ENCODE measurements around the gene TBC1D8.

TBC1D8 gene

GRCh38 chr2:100976645-100977391 is 174.4 kb downstream of the TBC1D8 start:
- no peak for DNase-seq (ENCODE audit: low read depth)

- no peak for DNase-seq (ENCODE audit: low read depth)
Measured at GRCh38 chr2:100976061-100976460, 175.1 kb downstream of the TBC1D8 start.

DNA sequence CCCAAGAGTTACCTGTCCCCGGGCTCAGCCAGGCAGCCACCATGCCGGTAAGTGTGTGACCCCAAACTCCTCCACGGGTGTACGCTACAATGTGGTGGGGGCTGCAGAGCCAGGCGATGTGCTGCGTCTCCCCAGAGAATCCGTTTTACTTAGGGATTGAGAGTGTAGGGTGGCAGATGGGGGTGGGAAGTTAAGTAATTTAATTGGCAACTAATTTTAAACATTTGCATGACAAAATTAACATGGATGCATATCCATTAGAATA is 175.7 kb downstream of the TBC1D8 start:
- DNase-seq (ENCODE audit: low read depth): no peak

DNA sequence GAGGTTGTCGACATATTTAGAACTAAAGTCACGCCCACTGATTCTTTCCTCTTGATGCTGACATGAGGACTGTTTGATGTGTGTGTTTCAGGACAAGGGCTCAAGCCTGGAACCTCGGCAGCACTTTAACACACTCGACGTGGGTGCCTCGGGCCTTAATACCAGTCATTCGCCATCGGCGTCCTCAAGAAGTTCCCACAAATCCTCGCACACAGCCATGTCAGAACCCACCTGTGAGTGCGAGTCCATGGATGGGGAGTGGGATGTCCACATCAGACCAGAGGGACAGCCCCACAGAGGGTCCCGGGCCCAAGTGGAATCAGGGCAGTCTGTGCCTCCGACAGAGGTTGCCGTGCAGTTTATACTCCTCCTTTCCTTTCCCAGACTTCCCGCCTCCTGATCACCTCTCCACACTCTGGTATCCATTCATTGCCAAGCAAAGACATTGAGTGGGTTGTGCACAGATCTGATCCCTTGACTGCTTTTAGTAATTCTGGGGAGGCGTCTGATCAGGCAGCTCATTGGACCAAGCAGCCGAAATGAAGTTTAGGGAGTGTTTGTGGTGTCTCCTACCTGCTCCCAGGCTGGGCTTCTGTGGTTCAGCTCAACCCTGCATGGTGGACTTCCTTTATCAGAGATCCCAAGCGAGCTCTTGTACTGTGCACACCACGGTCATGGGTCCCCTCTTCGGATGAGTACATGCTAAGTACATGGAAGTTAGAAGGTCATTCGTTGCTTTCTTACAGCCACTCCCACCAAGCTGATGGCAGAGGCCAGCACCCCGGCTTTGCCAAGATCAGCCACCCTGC is 176.3 kb downstream of the TBC1D8 start:
- no peak for DNase-seq (ENCODE audit: low read depth)

DNA sequence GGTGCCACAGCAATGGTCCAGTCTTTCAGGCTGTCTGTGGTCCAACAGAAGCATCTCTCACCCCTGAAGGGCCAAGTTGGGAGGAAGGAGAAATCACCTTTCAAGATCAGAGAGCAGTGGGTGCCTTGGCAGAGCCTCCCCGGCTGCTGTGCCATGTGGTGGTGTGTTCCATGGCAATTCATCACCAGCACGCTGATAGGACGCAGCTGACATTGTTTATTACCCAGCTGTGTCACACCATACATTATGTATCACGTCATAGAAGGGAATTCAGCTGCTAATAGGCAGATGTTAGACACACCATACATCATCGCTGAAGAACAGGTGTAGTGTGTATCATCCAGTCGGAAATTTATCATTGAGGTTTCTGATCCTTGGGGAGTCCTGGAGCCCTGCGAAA is 178.7 kb downstream of the TBC1D8 start:
- DNase-seq (ENCODE audit: low read depth): no peak

DNA sequence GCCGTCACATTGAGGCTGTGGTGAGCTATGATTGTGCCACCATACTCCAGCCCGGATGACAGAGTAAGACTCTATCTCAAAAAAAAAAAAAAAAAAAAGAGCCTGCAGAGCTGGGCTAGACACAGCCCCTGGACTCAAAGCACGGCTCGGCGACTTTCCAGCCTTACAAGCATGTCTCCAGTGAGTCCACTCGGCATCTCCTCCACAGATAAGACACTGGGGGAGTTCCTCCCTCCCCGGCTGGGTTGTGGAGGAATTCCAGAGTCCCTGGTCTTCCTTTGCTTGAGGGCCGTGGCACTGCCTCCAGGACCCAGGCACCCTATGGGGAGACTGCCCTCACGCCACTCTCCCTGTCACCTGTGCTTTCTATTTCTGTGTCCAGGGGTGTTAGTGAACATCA is 180.0 kb downstream of the TBC1D8 start:
- no peak for DNase-seq (ENCODE audit: low read depth)

DNA sequence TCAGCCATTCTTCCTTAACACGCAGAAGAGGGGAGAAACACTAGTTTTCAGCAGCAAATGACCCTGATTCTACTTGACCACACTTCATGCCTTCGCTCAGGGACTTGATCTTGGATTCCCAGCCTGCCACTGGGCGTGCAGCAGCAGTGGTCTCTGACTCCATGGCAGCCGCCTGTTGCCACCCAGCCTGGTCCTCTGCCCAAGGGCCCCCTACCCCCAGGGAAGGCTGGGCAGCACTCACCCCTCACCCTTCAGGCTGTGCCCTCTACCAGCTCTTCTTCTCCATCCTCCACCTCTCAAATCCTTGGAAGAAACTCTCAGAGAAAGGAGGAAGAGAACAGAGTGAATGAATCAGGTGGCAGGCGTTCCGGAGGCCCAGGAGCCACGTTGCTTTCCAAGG is 181.2 kb downstream of the TBC1D8 start:
- DNase-seq (ENCODE audit: low read depth): no peak

- no peak for DNase-seq (ENCODE audit: low read depth)
Measured at GRCh38 chr2:100968146-100969145, 182.7 kb downstream of the TBC1D8 start.

DNA sequence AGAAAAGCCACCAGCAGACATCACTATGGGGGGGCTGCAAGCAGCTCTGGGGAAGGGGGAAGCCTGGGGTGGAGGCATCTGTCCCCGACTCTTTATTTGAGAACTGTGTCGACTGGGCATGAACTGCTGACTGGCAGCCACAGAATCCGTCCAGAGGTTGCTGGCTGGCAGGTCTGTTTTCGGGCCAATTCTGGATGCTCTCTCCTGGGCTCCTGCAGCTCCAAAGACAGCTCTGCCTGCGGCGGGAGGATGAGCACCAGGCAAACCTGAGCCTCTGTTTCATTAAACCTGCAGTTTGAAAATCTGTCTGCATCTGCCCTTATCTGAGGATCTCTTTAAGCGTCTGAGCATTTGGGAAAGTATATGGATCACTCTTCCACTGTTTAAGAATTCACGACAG is 183.5 kb downstream of the TBC1D8 start:
- no peak for DNase-seq (ENCODE audit: low read depth)

DNA sequence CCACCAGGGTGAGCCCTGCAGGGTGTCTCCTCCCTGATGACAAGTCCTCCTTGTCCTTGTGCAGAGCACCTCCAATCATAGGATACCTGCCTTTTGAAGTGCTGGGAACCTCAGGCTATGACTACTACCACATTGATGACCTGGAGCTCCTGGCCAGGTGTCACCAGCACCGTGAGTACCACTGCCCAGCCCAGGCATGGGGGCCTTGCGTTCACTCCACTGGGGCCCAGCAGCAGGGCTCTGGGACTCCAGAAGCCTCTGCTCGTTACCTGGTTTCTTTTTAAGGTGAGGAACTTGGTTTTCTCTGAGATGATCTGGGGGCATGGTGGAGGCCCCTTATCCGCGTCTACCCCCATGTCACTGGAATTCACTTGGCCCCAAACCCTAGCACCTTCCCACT is 185.6 kb downstream of the TBC1D8 start:
- no peak for DNase-seq (ENCODE audit: low read depth)

DNA sequence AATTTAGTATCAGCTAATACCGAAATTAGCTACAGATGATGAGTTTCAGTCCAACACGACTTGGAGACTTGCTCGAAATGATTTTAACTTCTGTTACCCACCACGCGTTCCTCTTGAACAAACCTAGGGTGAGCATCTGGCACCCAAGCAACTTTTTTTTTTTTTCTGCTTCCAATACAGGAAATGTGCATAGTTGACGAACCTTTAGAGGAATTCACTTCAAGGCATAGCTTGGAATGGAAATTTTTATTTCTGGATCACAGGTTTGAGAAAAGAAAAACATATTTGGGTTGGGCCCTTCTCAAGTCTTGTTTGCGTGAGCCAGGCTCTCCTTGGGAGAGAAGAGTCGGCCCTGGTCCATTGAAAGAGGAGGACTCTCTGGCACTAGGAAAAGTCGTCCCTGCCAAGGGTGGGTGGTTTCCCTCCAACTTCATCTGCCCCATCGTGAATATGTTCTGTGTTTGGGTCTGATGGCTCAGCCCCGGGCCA is 186.5 kb downstream of the TBC1D8 start:
- no peak for DNase-seq (ENCODE audit: low read depth)

- DNase-seq (ENCODE audit: low read depth): no peak
Measured at GRCh38 chr2:100964222-100964621, 187.0 kb downstream of the TBC1D8 start.

- no peak for DNase-seq (ENCODE audit: low read depth)
Measured at GRCh38 chr2:100963026-100963375, 188.2 kb downstream of the TBC1D8 start.

- no peak for DNase-seq (ENCODE audit: low read depth)
Measured at GRCh38 chr2:100962366-100963025, 188.7 kb downstream of the TBC1D8 start.

- no peak for DNase-seq (ENCODE audit: low read depth)
Measured at GRCh38 chr2:100960688-100961087, 190.5 kb downstream of the TBC1D8 start.

DNA sequence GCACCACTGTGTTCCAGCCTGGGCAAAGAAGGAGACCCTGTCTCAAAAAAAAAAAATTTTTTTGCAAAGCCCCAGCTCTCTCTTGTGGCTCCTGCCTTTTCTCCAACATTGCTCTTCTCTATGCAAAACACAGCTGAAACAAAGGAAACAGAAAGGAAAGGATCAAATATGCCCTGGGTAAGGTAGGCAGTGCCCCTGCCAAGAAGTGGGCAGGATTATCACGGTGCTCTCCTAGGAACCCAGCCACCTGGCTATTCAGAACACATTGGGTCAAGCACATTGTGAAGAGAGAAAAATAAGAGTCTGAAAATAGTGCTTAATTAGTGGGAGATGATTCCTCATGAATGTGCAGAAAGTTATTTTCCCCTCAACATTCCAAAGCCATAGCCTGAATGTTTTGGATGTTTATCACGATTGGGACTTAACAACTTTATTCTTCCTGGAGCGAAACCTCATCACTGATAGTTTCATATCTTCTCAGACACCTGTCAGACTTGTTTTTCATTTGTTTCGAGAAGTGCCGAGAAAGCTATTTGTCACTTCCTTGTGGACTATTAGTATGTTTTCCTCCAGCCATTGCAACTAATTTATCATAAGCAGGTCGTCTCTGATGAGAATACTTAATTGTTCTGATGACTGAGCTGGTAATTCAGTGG is 191.8 kb downstream of the TBC1D8 start:
- DNase-seq (ENCODE audit: low read depth): no peak

GRCh38 chr2:100957996-100958653 is 193.1 kb downstream of the TBC1D8 start:
- DNase-seq (ENCODE audit: low read depth): no peak

Data from stimulated activated CD8-positive, alpha-beta memory T cell treated with anti-CD3 and anti-CD28 coated beads, Interleukin-4, amount 100 ng/mL, for 24 hours (primary cell).